Gastroesophageal sphincter (tissue), 3 donors: Measurements from ENCODE around the gene KCNH2.

Experiments used
- CTCF ChIP-seq, 4 experiments: fragments of 200-600 bp in 2 of 4; fragments of 450-650 bp in 2 of 4; sonication (generic) in 1 of 4; IDR thresholded peaks; one replicate each; pipeline ENCODE4 v1.5.1; 2017 to 2019; ENCODE audit warnings: antibody characterized with exemption in 4 of 4, mild to moderate bottlenecking in 2 of 4, moderate library complexity in 2 of 4
- EP300 ChIP-seq: sonication (generic); formaldehyde crosslinking; IDR thresholded peaks from one replicate; pipeline ENCODE4 v1.6.1; 2017; ENCODE audit warnings: antibody characterized with exemption, mild to moderate bottlenecking
- POLR2A ChIP-seq, 2 donors: fragments of 450-650 bp; IDR thresholded peaks; one replicate each; pipeline ENCODE4 v1.6.1; 2017; ENCODE audit warnings: antibody characterized with exemption in 2 of 2, mild to moderate bottlenecking in 2 of 2, moderate library complexity in 1 of 2
- POLR2AphosphoS5 ChIP-seq: sonication (generic); formaldehyde crosslinking; IDR thresholded peaks from one replicate; pipeline ENCODE4 v1.6.1; 2017; ENCODE audit warnings: antibody characterized with exemption

- TF ChIP-seq CTCF (IDR thresholded peaks at IDR 0.05) (no peak), POLR2AphosphoS5 (no peak), EP300 (no peak), POLR2A (IDR thresholded peaks at IDR 0.05) (no peak)
Observed at GRCh38 chr7:150947761-150948651, 30.1 kb downstream of the KCNH2 start.
